Measurements from ENCODE around the gene PSMG2.

GRCh38 chr18:12656938-12657683, 45.7 kb upstream of the PSMG2 start:
- TF ChIP-seq CTCF (IDR thresholded peaks at IDR 0.05) = no peak
- TF ChIP-seq POLR2A (IDR thresholded peaks at IDR 0.05) = peak; percentile 34 to 45 (median 41)

All from body of pancreas (tissue), 4 donors.